H9 (cell line): Measurements from ENCODE around the gene TNFSF8. TPM values are rescaled to one million over a fixed set of nuclear protein-coding genes. Genes with fewer than 3 reads are reported as not detected.

ENCODE experiments used
- DNase-seq: peaks from one replicate; pipeline ENCODE4 v3.0.0-alpha.2; 2017
- H2AFZ ChIP-seq: one replicate; pipeline ENCODE4 v1.6.1; 2013; ENCODE audit warnings: mild to moderate bottlenecking, low read length, control low read depth, moderate library complexity
- H2AK5ac ChIP-seq: 2 replicates; pipeline ENCODE4 v1.6.1; 2013; ENCODE audit warnings: low read length, control low read depth, mixed read lengths; ENCODE audit not compliant: insufficient read length
- H2BK120ac ChIP-seq: one replicate; pipeline ENCODE4 v1.6.1; 2013; ENCODE audit warnings: low read depth, mild to moderate bottlenecking, low read length, control low read depth, inconsistent platforms; ENCODE audit not compliant: poor library complexity, severe bottlenecking
- H2BK12ac ChIP-seq: 2 replicates; pipeline ENCODE4 v1.6.1; 2013; ENCODE audit warnings: low read length, control low read depth, mixed read lengths, low read depth; ENCODE audit not compliant: insufficient read length
- H2BK15ac ChIP-seq: 2 replicates; pipeline ENCODE4 v1.6.1; 2013; ENCODE audit warnings: low read depth, low read length, control low read depth
- H2BK20ac ChIP-seq: one replicate; pipeline ENCODE4 v1.6.1; 2013; ENCODE audit warnings: low read depth, mild to moderate bottlenecking, low read length, control low read depth, inconsistent platforms; ENCODE audit not compliant: poor library complexity, severe bottlenecking
- H2BK5ac ChIP-seq: 2 replicates; pipeline ENCODE4 v1.6.1; 2013; ENCODE audit warnings: low read length, control low read depth, mixed read lengths; ENCODE audit not compliant: insufficient read length
- H3K14ac ChIP-seq: 2 replicates; pipeline ENCODE4 v1.6.1; 2013; ENCODE audit warnings: low read length, control low read depth; ENCODE audit not compliant: insufficient read depth
- H3K18ac ChIP-seq: 2 replicates; pipeline ENCODE4 v1.6.1; 2013; ENCODE audit warnings: low read depth, mild to moderate bottlenecking, mixed read lengths, low read length, control low read depth; ENCODE audit not compliant: insufficient read length
- H3K23ac ChIP-seq: 2 replicates; pipeline ENCODE4 v1.6.1; 2013; ENCODE audit warnings: low read length, control low read depth, mixed read lengths, low read depth; ENCODE audit not compliant: insufficient read length
- H3K23me2 ChIP-seq: 2 replicates; pipeline ENCODE4 v1.6.1; 2013; ENCODE audit warnings: low read depth, mild to moderate bottlenecking, mixed read lengths, low read length, control low read depth; ENCODE audit not compliant: insufficient read length, poor library complexity, severe bottlenecking
- H3K27ac ChIP-seq: 2 replicates; pipeline ENCODE4 v1.5.1; 2013; ENCODE audit warnings: low read length, control low read depth, mixed read lengths, low read depth; ENCODE audit not compliant: insufficient read length
- H3K27me3 ChIP-seq: 2 replicates; pipeline ENCODE4 v1.6.1; 2013; ENCODE audit warnings: low read length, control low read depth, inconsistent platforms; ENCODE audit not compliant: insufficient read depth
- H3K4ac ChIP-seq: 2 replicates; pipeline ENCODE4 v1.6.1; 2013; ENCODE audit warnings: low read depth, mild to moderate bottlenecking, control low read depth, inconsistent platforms, low read length, moderate library complexity
- H3K4me1 ChIP-seq: 2 replicates; pipeline ENCODE4 v1.6.1; 2013; ENCODE audit warnings: low read length, control low read depth, inconsistent platforms; ENCODE audit not compliant: insufficient read depth
- H3K4me2 ChIP-seq: 2 replicates; pipeline ENCODE4 v1.6.1; 2013; ENCODE audit warnings: low read length, control low read depth, mixed read lengths; ENCODE audit not compliant: insufficient read length, insufficient read depth
- H3K56ac ChIP-seq: 2 replicates; pipeline ENCODE4 v1.6.1; 2013; ENCODE audit warnings: low read depth, mild to moderate bottlenecking, mixed read lengths, low read length, control low read depth; ENCODE audit not compliant: insufficient read length
- H3K79me1 ChIP-seq: 2 replicates; pipeline ENCODE4 v1.6.1; 2013; ENCODE audit warnings: low read depth, mild to moderate bottlenecking, moderate library complexity, low read length, control low read depth, inconsistent platforms; ENCODE audit not compliant: insufficient read depth, poor library complexity, severe bottlenecking
- H3K79me2 ChIP-seq: 2 replicates; pipeline ENCODE4 v1.6.1; 2013; ENCODE audit warnings: low read length, control low read depth, inconsistent platforms; ENCODE audit not compliant: insufficient read depth
- H3K9ac ChIP-seq: 2 replicates; pipeline ENCODE4 v1.6.1; 2013; ENCODE audit warnings: low read length, control low read depth, mixed read lengths; ENCODE audit not compliant: insufficient read length; ENCODE audit errors: extremely low read depth
- H3K9me3 ChIP-seq: one replicate; pipeline ENCODE4 v1.6.1; 2013; ENCODE audit warnings: low read depth, low read length, inconsistent platforms; ENCODE audit not compliant: control insufficient read depth
- H3T11ph ChIP-seq: one replicate; pipeline ENCODE4 v1.6.1; 2013; ENCODE audit warnings: mild to moderate bottlenecking, low read length, control low read depth, inconsistent platforms
- H4K20me1 ChIP-seq: one replicate; pipeline ENCODE4 v1.6.1; 2013; ENCODE audit not compliant: control insufficient read depth, insufficient read length, insufficient read depth
- H4K5ac ChIP-seq: 2 replicates; pipeline ENCODE4 v1.6.1; 2013; ENCODE audit warnings: low read depth, mild to moderate bottlenecking, mixed read lengths, low read length, control low read depth; ENCODE audit not compliant: insufficient read length
- H4K8ac ChIP-seq: replicated peaks from 2 replicates; pipeline ENCODE4 v1.6.1; 2013; ENCODE audit warnings: low read length, control low read depth, mixed read lengths, low read depth; ENCODE audit not compliant: insufficient read length
- H4K91ac ChIP-seq: 2 replicates; pipeline ENCODE4 v1.6.1; 2013; ENCODE audit warnings: low read depth, mild to moderate bottlenecking, moderate library complexity, mixed read lengths, low read length, control low read depth; ENCODE audit not compliant: insufficient read length
- H3K27ac Mint-ChIP-seq, 3 experiments: 2 replicates in 2 of 3; 3 replicates in 1 of 3; pipeline ENCODE4 v1.8.0; 2020 to 2021; ENCODE audit warnings: mixed read lengths in 3 of 3, mild to moderate bottlenecking in 1 of 3, moderate library complexity in 1 of 3
- H3K27me3 Mint-ChIP-seq: 2 replicates; pipeline ENCODE4 v1.8.0; 2021; ENCODE audit warnings: low read depth, mild to moderate bottlenecking, moderate library complexity, mixed read lengths
- H3K36me3 Mint-ChIP-seq, 3 experiments: 2 replicates in 2 of 3; 3 replicates in 1 of 3; pipeline ENCODE4 v1.8.0; 2020 to 2021; ENCODE audit warnings: low read depth in 3 of 3, mixed read lengths in 3 of 3; ENCODE audit not compliant: insufficient read depth in 1 of 3
- H3K4me1 Mint-ChIP-seq, 2 experiments: 2 replicates each; pipeline ENCODE4 v1.8.0; 2020; ENCODE audit warnings: mixed read lengths in 2 of 2
- H3K4me3 Mint-ChIP-seq, 2 experiments: 2 replicates in 1 of 2; 3 replicates in 1 of 2; pipeline ENCODE4 v1.8.0; 2020 to 2021; ENCODE audit warnings: mild to moderate bottlenecking in 2 of 2, mixed read lengths in 2 of 2, moderate library complexity in 1 of 2
- H3K9me3 Mint-ChIP-seq, 2 experiments: 2 replicates in 1 of 2; 3 replicates in 1 of 2; pipeline ENCODE4 v1.8.0; 2020; ENCODE audit warnings: mild to moderate bottlenecking in 2 of 2, mixed read lengths in 2 of 2, moderate library complexity in 1 of 2
- total RNA-seq: library from RNA; stranded (reverse); gene quantifications from 2 replicates; pipeline ENCODE4 v1.2.1, GENCODE V29; 2021
- TF ChIP-seq, protein P1 (sequence below): fragments of 200-600 bp; sonication (generic); conservative IDR thresholded peaks from 3 replicates; pipeline ENCODE4 v1.8.0; 2021; ENCODE audit warnings: antibody characterized with exemption, mild to moderate bottlenecking

The TNFSF8 gene
- total RNA-seq, 1 experiment from 2014 or later: not detected

GRCh38 chr9:114899995-114900394, 30.4 kb downstream of the TNFSF8 start:
- H2BK5ac ChIP-seq: no peak overlapping the region
- no peak overlapping the region for H3T11ph ChIP-seq
- no peak overlapping the region for H4K91ac ChIP-seq
- no peaks in the 10 kb centered on the region for H3K23me2 ChIP-seq
- no peak overlapping the region for H3K23ac ChIP-seq
- H2BK20ac ChIP-seq: no peak overlapping the region
- no peaks in the 10 kb centered on the region for H3K9me3 ChIP-seq
- H3K14ac ChIP-seq: no peak overlapping the region
- Mint-ChIP-seq H3K36me3 (no peaks in the 10 kb centered on the region), H3K4me3 (no peak overlapping the region), H3K9me3 (no peaks in the 10 kb centered on the region), H3K27me3 (peaks cover 7% of the 10 kb centered on the region), H3K27ac (no peak overlapping the region), H3K4me1 (peaks cover 0 to 9% of the 10 kb centered on the region in 2 experiments; a peak in 2 of 4 replicates)
- no peaks in the 10 kb centered on the region for H3K79me1 ChIP-seq
- no peak overlapping the region for H3K4me2 ChIP-seq
- H3K79me2 ChIP-seq: no peaks in the 10 kb centered on the region
- no peak overlapping the region for H3K56ac ChIP-seq
- no peak overlapping the region for H3K27ac ChIP-seq
- no peak overlapping the region for H2BK12ac ChIP-seq
- H2BK120ac ChIP-seq: no peak overlapping the region
- H4K20me1 ChIP-seq: no peaks in the 10 kb centered on the region
- no peak overlapping the region for H2AK5ac ChIP-seq
- H2BK15ac ChIP-seq: no peak overlapping the region
- no peaks in the 10 kb centered on the region; the same call in none of the 2 replicates for H3K27me3 ChIP-seq
- TF ChIP-seq, protein P1, sequence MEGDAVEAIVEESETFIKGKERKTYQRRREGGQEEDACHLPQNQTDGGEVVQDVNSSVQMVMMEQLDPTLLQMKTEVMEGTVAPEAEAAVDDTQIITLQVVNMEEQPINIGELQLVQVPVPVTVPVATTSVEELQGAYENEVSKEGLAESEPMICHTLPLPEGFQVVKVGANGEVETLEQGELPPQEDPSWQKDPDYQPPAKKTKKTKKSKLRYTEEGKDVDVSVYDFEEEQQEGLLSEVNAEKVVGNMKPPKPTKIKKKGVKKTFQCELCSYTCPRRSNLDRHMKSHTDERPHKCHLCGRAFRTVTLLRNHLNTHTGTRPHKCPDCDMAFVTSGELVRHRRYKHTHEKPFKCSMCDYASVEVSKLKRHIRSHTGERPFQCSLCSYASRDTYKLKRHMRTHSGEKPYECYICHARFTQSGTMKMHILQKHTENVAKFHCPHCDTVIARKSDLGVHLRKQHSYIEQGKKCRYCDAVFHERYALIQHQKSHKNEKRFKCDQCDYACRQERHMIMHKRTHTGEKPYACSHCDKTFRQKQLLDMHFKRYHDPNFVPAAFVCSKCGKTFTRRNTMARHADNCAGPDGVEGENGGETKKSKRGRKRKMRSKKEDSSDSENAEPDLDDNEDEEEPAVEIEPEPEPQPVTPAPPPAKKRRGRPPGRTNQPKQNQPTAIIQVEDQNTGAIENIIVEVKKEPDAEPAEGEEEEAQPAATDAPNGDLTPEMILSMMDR: no peak
- no peak for DNase-seq
- no peak overlapping the region for H2AFZ ChIP-seq
- no peak overlapping the region for H3K18ac ChIP-seq
- no peak overlapping the region for H3K4ac ChIP-seq
- no peak overlapping the region for H3K9ac ChIP-seq
- no peak overlapping the region for H4K5ac ChIP-seq
- H4K8ac ChIP-seq: no peak overlapping the region
- peaks cover 5% of the 10 kb centered on the region; the same call in 1 of the 2 replicates for H3K4me1 ChIP-seq
